Astrocyte (in vitro differentiated cells and primary cell): Measurements from ENCODE around the gene SEMA4B.

Experiments
- CTCF ChIP-seq: IDR thresholded peaks from 2 replicates; pipeline ENCODE4 v1.5.1; 2011; ENCODE audit warnings: low read depth, mild to moderate bottlenecking, inconsistent platforms, low read length, moderate library complexity; ENCODE audit not compliant: insufficient read depth
- EZH2 ChIP-seq: IDR thresholded peaks from 2 replicates; pipeline ENCODE4 v1.6.1; 2012; ENCODE audit warnings: mild to moderate bottlenecking, low read length, inconsistent platforms; ENCODE audit not compliant: insufficient read depth

- no peak for TF ChIP-seq CTCF
- no peak for TF ChIP-seq EZH2
Observed at GRCh38 chr15:90225047-90225446, 23.9 kb downstream of the SEMA4B start.
